Activated naive CD8-positive, alpha-beta T cell (primary cell): ENCODE measurements around the gene DAPK1.

Experiments
- H3K27ac Mint-ChIP-seq: one replicate; pipeline ENCODE4 v1.8.0; 2021; ENCODE audit warnings: mixed read lengths
- H3K27me3 Mint-ChIP-seq: one replicate; pipeline ENCODE4 v1.8.0; 2021; ENCODE audit warnings: mixed read lengths
- H3K36me3 Mint-ChIP-seq: one replicate; pipeline ENCODE4 v1.8.0; 2021; ENCODE audit warnings: mixed read lengths
- H3K4me1 Mint-ChIP-seq: one replicate; pipeline ENCODE4 v1.8.0; 2021; ENCODE audit warnings: low read depth, mixed read lengths
- H3K4me3 Mint-ChIP-seq: one replicate; pipeline ENCODE4 v1.8.0; 2021; ENCODE audit warnings: mild to moderate bottlenecking, mixed read lengths
- H3K9me3 Mint-ChIP-seq: one replicate; pipeline ENCODE4 v1.8.0; 2021; ENCODE audit warnings: low read depth, mixed read lengths

The DAPK1 gene

DNA sequence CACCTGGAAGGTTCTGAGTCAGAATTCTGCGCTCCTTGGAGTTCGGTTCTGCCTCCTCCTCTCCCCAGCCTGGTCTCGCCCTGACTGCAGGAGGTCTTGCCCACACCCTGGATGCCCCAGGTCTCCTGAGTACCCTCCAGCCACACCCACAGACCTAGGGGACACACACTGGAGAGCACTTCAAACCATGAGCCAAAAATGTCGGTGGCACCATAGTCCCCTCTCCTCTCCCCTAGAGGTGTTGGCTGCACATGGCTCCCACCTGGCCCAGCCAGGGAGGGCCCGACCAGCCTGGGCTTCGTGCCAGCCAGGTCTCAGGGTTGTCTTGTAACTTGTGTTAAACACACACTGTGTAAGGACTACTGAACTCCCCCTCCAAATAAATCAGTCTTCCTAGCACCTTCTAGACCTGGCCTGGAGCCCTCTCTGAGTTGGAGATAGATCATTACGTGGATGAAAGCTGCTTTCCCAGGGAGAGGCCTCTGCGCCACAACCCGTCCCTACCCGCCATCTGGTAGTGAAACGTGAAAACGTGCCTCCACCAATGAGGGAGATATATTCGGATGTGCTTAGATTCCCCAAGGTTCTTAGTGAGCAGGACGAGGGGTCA is 178.3 kb downstream of the DAPK1 start:
- Mint-ChIP-seq H3K4me1 (peaks cover 4% of the 10 kb centered on the region), H3K27ac (no peak overlapping the region), H3K27me3 (peaks cover 3% of the 10 kb centered on the region), H3K4me3 (no peak overlapping the region), H3K9me3 (no peaks in the 10 kb centered on the region), H3K36me3 (no peaks in the 10 kb centered on the region)

DNA sequence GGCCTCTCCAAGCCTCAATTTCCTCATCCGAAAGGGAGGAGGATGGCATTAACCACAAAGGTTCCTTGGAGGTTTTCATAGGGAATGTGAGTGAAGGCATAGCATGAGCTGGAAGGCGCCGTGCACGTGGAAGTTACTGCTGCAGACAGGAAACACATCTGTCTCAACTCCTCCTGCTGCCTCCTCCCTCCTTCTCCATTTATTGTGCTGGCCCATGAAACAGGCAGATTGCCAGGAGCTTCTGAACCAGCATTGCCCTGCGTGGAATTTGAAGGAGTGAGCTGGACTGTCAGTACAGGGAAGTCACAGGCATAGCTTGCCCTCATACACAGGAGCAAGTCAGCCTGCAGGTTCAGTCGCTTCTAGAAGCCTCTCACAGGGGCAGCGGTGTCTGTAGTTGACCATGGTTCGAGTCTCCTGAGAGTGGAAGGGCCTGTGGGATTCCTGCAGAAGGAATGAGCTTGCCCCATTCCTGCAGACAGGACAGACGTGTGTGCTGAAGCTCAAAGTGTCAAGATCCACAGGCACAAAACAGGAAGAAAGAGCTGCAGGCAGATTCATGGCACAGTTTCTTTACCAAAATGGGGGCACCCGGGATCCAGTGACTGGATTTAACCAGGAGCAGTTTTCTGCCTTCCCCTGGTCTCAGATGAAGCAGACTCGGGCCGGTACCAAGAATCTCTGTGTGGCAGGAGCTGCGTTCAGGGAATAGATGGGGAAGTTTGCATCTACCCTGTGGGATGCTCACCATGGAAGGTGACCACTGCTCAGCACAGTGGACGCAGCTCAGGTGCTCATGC is 179.5 kb downstream of the DAPK1 start:
- no peak overlapping the region for H3K27ac Mint-ChIP-seq
- H3K36me3 Mint-ChIP-seq, result no peaks in the 10 kb centered on the region
- H3K9me3 Mint-ChIP-seq, result no peaks in the 10 kb centered on the region

GRCh38 chr9:87677776-87678587 is 180.3 kb downstream of the DAPK1 start:
- Mint-ChIP-seq H3K4me3 (no peak overlapping the region), H3K27me3 (peaks cover 3% of the 10 kb centered on the region), H3K36me3 (no peaks in the 10 kb centered on the region), H3K9me3 (no peaks in the 10 kb centered on the region), H3K4me1 (peaks cover 4% of the 10 kb centered on the region), H3K27ac (no peak overlapping the region)

More for the DNA sequence above, 179.5 kb downstream of the DAPK1 start:
- peaks cover 3% of the 10 kb centered on the region for H3K27me3 Mint-ChIP-seq
- peaks cover 4% of the 10 kb centered on the region for H3K4me1 Mint-ChIP-seq
- H3K4me3 Mint-ChIP-seq, result no peak overlapping the region

- no peaks in the 10 kb centered on the region for H3K36me3 Mint-ChIP-seq
- H3K4me1 Mint-ChIP-seq, result peaks cover 4% of the 10 kb centered on the region
- no peak overlapping the region for H3K4me3 Mint-ChIP-seq
- H3K27me3 Mint-ChIP-seq, result peaks cover 3% of the 10 kb centered on the region
- no peak overlapping the region for H3K27ac Mint-ChIP-seq
- no peaks in the 10 kb centered on the region for H3K9me3 Mint-ChIP-seq
Measured at GRCh38 chr9:87678650-87679355, 181.1 kb downstream of the DAPK1 start.

GRCh38 chr9:87681271-87682061 is 183.8 kb downstream of the DAPK1 start:
- Mint-ChIP-seq H3K36me3 (no peaks in the 10 kb centered on the region), H3K9me3 (no peaks in the 10 kb centered on the region), H3K27me3 (peaks cover 3% of the 10 kb centered on the region), H3K4me3 (no peak overlapping the region), H3K27ac (no peak overlapping the region), H3K4me1 (peaks cover 16% of the 10 kb centered on the region)

DNA sequence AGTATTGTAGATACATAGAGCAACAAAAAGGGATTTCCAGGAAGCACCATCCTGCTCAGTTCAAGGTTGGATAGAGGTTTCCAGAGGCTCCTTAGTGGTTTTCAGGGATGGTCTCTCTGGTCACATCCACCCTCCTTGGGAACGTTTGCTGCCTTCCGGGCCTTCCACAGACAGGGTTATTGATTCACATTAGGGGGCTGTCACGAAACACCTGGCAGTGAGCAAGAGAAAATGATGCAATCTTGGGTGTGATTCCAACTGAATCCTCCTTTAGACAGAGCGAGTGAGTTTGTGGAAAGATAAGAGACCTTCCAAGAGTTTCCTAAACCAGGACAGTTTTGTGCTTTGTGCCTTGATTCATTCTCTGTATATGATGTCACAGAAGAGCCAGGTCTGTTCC is 184.4 kb downstream of the DAPK1 start:
- Mint-ChIP-seq H3K27me3 (peaks cover 3% of the 10 kb centered on the region), H3K9me3 (no peaks in the 10 kb centered on the region), H3K4me3 (no peak overlapping the region), H3K4me1 (peaks cover 16% of the 10 kb centered on the region), H3K27ac (no peak overlapping the region), H3K36me3 (no peaks in the 10 kb centered on the region)

- Mint-ChIP-seq H3K9me3 (no peaks in the 10 kb centered on the region), H3K27me3 (peaks cover 3% of the 10 kb centered on the region), H3K4me3 (no peak overlapping the region), H3K27ac (no peak overlapping the region), H3K36me3 (no peaks in the 10 kb centered on the region), H3K4me1 (peaks cover 16% of the 10 kb centered on the region)
Measured at GRCh38 chr9:87682618-87683017, 185.0 kb downstream of the DAPK1 start.

- Mint-ChIP-seq H3K9me3 (no peaks in the 10 kb centered on the region), H3K27ac (no peak overlapping the region), H3K4me1 (peaks cover 12% of the 10 kb centered on the region), H3K4me3 (no peak overlapping the region), H3K36me3 (no peaks in the 10 kb centered on the region), H3K27me3 (no peaks in the 10 kb centered on the region)
Measured at GRCh38 chr9:87683751-87684626, 186.3 kb downstream of the DAPK1 start.

- Mint-ChIP-seq H3K27me3 (no peaks in the 10 kb centered on the region), H3K4me1 (peaks cover 12% of the 10 kb centered on the region), H3K9me3 (no peaks in the 10 kb centered on the region), H3K36me3 (no peaks in the 10 kb centered on the region), H3K27ac (no peak overlapping the region), H3K4me3 (no peak overlapping the region)
Measured at GRCh38 chr9:87684627-87685219, 187.1 kb downstream of the DAPK1 start.

DNA sequence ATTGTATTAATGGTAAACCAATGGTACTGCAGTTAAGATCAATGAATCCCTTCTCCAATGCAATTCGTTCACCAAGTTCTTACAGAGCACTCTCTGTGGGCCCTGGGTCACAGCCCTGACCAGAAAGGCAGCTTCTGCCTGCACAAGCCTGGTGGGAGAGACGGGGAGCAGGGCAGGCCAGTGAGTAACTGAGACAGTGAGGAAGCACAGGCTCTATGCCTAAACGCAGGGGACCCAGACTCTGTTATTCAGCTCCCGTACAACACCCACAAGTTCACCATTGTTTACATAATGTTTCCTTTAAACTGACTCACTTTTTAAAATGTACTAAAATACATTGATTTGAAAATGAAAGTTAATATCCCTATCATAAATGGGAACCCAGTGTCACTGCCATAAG is 187.8 kb downstream of the DAPK1 start:
- no peak overlapping the region for H3K27ac Mint-ChIP-seq
- H3K27me3 Mint-ChIP-seq, result no peaks in the 10 kb centered on the region
- H3K4me1 Mint-ChIP-seq, result peaks cover 12% of the 10 kb centered on the region
- no peaks in the 10 kb centered on the region for H3K36me3 Mint-ChIP-seq
- no peaks in the 10 kb centered on the region for H3K9me3 Mint-ChIP-seq
- peak overlapping the region; percentile 36 for H3K4me3 Mint-ChIP-seq

DNA sequence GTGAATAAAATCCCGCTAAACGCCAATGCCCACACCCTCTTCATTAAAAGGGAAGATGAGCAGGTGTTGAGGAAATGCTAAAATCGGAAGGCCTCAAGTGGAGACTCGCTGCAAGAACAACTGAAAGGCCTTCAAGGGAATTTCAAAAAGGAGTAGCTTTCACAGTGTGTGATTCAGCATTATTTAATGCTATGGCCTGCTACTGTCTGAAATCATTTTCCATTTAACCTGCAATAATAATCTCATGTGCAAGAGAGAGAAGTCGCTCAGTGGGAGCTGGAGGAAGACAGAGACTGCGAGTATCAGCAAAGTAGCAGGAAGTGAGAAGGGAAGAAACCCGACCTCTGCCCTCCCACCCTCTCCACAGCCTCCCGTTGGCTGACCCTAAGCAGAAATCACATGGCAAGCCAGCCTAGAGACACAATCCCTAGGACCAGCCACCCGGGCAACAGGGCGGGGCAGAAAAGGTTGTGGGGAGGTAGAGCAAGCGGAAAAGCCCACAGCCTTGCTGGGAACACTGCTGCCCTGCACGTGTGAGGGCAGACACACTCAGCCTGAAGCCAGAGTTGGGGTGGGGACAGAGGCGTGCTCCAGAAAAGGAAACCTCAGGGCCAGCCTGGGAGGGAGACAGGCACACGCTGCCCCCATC is 188.3 kb downstream of the DAPK1 start:
- peaks cover 12% of the 10 kb centered on the region for H3K4me1 Mint-ChIP-seq
- no peak overlapping the region for H3K27ac Mint-ChIP-seq
- peak overlapping the region; percentile 36 for H3K4me3 Mint-ChIP-seq
- no peaks in the 10 kb centered on the region for H3K27me3 Mint-ChIP-seq
- H3K9me3 Mint-ChIP-seq, result no peaks in the 10 kb centered on the region
- H3K36me3 Mint-ChIP-seq, result no peaks in the 10 kb centered on the region

DNA sequence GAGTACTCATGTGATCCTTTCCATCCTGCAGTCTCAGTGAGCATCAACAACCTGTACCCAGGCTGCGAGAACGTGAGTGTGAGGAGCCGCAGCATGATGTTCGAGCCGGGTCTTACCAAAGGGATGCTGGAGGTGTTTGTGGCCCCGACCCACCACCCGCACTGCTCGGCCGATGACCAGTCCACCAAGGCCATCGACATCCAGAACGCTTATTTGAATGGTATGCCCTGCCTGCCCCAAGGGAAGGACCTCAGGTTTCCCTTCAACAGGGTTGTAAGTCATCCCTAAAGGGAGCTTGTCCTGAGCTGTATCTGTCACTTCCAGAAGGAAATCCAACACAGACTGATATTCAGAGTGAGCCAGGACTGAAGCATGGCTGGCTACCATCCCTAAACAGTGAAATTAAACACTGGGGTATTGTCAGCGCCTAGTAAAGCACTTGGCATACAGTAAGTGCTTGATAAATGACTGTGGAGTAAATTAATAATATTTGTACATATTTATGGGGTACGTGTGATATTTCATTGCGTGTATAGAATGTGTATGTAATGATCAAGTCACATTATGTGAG is 188.9 kb downstream of the DAPK1 start:
- Mint-ChIP-seq H3K9me3 (no peaks in the 10 kb centered on the region), H3K4me1 (peaks cover 12% of the 10 kb centered on the region), H3K27me3 (no peaks in the 10 kb centered on the region), H3K27ac (no peak overlapping the region), H3K4me3 (no peak overlapping the region), H3K36me3 (no peaks in the 10 kb centered on the region)
